ENCODE results near the gene LRCH4.
A peak's percentile ranks its signal among the peaks of the same experiment; 100 is the strongest.

The LRCH4 gene

DNA sequence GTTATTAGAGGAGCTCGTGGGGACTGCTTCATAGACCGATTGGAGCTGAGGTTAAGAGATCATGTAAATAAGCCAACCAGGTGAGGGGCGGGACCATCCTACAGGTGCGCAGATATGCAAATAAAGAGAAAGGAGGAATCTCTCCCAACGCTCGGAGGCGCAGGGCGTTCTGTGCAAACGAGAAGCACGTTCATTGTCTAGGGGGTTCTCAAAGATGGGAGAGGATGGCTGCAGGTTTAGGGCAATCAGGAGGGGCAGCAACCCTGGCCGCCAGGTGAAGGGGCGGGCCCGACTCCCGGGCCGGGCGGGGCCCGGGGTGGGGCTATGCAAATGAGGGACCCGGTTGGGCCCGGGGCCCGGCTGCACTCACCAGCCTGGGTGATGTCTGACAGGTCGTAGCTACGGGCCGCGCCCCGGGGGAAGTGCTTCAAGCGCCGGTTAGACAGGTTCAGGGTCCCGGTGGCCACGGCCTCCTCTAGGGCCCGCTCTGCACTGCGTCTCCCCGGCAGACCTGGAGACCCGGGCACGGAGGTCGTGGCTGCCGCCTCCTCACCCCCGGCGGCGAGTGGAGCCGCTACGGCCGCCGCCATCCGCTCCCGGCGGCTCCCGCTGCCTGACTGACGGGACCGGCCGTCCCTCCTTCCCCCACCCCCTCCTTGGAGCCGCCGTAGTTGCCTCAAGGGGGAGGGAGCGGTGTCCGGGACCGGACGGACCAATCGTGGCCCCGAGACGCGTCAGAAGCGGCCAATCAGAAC is at the start of gene LRCH4:
LRCH4 (minus strand) TSS at position 619 of the 755 bp plus-strand sequence; CDS start at position 590, 29 bp downstream.
- DNase-seq (ENCODE audit: low read depth, low spot score), result no peak

DNA sequence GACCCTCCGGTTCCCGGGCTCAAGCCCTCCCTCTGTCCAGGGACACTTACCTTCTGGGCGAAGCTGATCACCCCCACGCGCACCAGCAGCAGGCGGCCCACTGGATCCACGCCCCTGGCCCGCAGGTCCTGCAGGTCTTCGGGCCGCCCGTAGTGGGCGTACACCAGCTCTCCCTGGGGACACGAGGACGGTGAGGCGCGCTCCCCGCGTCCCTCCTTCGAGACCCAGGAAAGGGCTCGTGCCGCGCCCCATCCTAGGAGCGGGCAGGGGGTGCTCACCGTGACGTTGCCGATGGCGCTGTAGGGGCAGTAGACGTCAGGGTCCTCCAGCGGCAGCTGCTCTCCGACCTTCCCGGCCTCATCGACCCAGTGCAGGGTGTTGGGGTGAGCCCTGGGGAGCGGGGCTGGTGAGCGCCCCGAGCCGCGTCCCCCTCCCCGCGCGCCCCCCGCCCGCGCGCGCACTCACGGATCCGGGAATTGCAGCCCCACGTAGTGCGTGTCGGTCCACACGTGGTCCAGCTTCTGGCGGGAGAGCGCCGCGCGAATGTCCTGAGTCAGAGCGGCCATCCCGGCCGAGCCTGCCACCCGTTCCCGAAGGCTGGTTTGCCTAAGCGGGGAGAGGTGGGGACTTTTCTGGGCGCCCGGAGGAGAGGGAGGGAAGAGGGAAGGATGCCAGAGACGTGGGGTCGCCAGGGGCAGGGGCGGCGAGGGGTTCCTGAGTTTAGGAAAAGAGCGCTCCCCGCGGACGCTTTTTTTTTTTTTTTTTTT is 47.2 kb upstream of the LRCH4 start:
- DNase-seq (ENCODE audit: low read depth, low spot score), result no peak

DNA sequence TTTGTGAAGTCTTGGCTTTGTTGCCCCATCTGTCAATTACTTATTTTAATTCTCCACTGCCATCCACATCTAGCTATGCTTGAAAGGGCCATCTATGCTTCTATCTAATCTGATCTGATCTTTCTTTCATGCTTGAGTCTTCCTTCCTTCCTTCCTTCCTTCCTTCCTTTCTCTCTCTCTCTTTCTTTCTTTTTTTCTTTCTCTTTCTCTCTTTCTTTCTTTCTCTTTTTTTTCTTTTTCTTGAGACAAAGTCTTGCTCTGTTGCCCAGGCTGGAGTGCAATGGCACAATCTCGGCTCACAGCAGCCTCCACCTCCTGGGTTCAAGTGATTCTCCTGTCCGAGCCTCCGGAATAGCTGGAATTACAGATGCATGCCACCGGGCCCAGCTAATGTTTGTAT is 44.1 kb upstream of the LRCH4 start:
- DNase-seq (ENCODE audit: low read depth, low spot score), result no peak

GRCh38 chr7:100629117-100629716 is 43.3 kb upstream of the LRCH4 start:
- no peak for DNase-seq (ENCODE audit: low read depth, low spot score)

GRCh38 chr7:100627238-100627549 is 41.3 kb upstream of the LRCH4 start:
- DNase-seq (ENCODE audit: low read depth, low spot score), result no peak

- DNase-seq (ENCODE audit: low read depth, low spot score), result no peak
Measured at GRCh38 chr7:100626530-100627237, 40.8 kb upstream of the LRCH4 start.

DNA sequence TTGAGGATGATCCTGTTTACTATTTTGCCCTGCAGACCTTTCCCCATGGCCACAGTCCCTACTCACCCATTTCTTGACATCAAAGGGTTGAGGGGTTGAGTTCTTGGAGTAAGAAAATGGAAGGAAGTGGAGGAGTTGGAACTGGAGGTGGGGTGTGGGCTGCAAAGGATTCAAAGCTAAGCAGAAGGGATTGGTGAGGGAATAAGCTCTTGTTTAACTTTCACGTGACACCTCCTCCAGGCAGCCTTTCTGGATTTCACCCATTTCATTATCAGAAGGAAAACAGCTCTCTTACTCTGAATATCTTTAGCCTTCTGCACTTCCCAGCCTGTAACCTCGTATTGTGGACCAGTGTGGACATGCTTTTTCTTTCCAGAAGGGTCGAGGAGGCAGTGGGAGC is 40.1 kb upstream of the LRCH4 start:
- no peak for DNase-seq (ENCODE audit: low read depth, low spot score)

DNA sequence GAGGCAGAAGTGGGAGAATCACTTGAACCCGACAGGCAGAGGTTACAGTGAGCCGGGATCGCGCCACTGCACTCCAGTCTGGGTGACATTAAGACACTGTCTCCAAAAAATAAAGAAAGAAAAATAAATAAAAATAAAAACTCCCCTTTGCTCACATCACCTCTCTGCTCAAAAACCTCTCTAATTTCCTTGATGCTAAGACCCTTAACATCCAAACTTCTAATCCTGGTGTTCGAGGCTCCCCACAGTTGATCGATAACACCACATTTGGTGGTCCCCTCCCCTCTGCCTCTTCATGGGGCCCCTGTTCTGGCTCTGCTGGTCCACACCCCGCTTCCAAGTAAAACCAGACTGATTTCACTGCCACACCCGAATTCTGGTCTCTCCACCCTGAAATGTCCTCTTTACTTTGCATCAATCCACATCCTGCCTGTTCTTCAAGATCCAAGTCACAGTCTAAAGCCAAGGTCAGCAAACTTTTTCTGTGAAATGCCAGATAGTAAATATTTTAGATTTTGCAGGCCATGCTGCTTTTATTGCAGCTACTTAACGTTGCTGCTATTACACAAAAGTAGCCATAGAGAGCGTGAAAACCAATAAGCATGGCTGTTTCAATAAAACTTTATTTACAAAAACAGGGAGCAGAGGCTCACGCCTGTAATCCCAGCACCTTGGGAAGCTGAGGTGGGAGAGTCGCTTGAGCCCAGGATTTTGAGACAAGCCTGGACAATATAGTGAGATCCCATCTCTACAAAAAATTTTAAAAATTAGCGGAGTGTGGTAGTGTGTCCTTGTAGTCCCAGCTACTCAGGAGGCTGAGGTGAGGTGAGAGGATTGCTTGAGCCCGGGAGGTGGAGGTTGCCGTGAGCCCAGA is 38.3 kb upstream of the LRCH4 start:
- DNase-seq (ENCODE audit: low read depth, low spot score), result no peak

GRCh38 chr7:100621554-100621953 is 35.6 kb upstream of the LRCH4 start:
- DNase-seq (ENCODE audit: low read depth, low spot score), result no peak

- no peak for DNase-seq (ENCODE audit: low read depth, low spot score)
Measured at GRCh38 chr7:100620804-100621203, 34.9 kb upstream of the LRCH4 start.

DNA sequence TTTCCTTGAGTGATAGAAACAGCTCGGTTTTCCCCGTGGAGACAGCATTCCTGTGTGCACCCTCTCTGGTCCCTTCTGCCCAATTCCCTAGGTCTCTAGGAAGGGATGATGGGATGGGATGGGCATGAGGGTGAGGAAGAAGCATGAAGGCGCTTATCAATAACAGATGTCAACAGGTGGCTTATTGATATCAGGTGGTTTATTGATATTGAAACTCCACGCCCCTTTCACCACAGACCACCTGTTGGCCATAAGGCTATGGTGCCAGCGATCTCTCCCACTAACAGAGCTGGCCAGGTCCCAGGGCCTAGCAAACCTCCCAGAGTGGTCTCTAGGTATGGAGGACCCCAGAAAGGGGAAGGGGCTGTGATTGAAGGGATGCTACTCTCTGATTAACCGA is 34.3 kb upstream of the LRCH4 start:
- no peak for DNase-seq (ENCODE audit: low read depth, low spot score)

GRCh38 chr7:100614308-100614861 is 28.5 kb upstream of the LRCH4 start:
- no peak for DNase-seq (ENCODE audit: low read depth, low spot score)

- DNase-seq (ENCODE audit: low read depth, low spot score), result no peak
Measured at GRCh38 chr7:100613412-100614175, 27.7 kb upstream of the LRCH4 start.

GRCh38 chr7:100612730-100613390 is 26.9 kb upstream of the LRCH4 start:
- no peak for DNase-seq (ENCODE audit: low read depth, low spot score)

- peak; percentile 99 for DNase-seq (ENCODE audit: low read depth, low spot score)
Measured at GRCh38 chr7:100611983-100612729, 26.2 kb upstream of the LRCH4 start, which contains the start of gene MOSPD3. Gene MOSPD3, plus strand, starts transcription at chr7:100612540. Its CDS starts 252 bp downstream, at chr7:100612792.

DNA sequence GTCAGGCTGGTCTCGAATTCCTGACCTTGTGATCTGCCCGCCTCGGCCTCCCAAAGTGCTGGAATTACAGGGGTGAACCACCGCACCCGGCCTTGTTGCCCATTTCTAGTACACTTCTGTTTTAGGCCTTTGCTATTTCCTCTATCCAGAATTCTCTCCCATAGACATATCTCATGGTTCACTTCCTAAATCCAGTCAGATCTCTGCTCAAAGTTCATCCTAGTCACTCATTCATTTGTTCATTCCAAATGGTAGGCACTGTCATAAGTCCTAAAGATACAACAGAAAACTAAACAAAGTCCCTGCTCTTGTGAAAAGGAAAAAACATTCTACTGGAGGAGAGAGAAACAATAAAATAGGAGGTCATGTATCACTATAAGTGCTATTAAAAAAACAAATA is 24.0 kb upstream of the LRCH4 start:
- no peak for DNase-seq (ENCODE audit: low read depth, low spot score)

- no peak for DNase-seq (ENCODE audit: low read depth, low spot score)
Measured at GRCh38 chr7:100607111-100607510, 21.2 kb upstream of the LRCH4 start.

DNA sequence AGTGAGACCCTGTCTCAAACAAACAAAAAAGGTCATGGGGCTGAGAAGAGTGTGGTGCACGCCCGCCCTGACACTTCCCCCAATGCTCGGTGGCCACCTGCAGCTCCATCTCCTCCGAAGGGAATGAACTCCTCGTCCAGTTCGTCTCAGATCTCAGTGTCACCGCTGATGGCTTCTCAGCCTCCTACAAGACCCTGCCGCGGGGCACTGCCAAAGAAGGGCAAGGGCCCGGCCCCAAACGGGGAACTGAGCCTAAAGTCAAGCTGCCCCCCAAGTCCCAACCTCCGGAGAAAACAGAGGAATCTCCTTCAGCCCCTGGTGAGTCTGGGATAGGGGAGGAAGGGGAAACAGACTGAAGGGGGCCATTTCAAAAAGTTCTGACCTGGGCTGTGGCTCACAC is 20.4 kb upstream of the LRCH4 start:
- DNase-seq (ENCODE audit: low read depth, low spot score), result no peak

All from smooth muscle cell of the brain vasculature (primary cell).